IPS-15b (cell line): ENCODE measurements around the gene WDR77.

Source experiments
- H3K27me3 ChIP-seq: one replicate; pipeline ENCODE4 v1.6.1; 2013; ENCODE audit warnings: low read length; ENCODE audit not compliant: control insufficient read depth, insufficient read depth
- H3K36me3 ChIP-seq: one replicate; pipeline ENCODE4 v1.6.1; 2013; ENCODE audit warnings: low read length; ENCODE audit not compliant: control insufficient read depth, insufficient read depth
- H3K4me1 ChIP-seq: one replicate; pipeline ENCODE4 v1.6.1; 2013; ENCODE audit warnings: mild to moderate bottlenecking, low read length; ENCODE audit not compliant: control insufficient read depth, insufficient read depth
- H3K4me3 ChIP-seq: one replicate; pipeline ENCODE4 v1.5.1; 2013; ENCODE audit warnings: low read depth, low read length
- H3K9ac ChIP-seq: one replicate; pipeline ENCODE4 v1.6.1; 2013; ENCODE audit warnings: low read depth, mild to moderate bottlenecking, low read length
- H3K9me3 ChIP-seq: one replicate; pipeline ENCODE4 v1.6.1; 2013; ENCODE audit warnings: mild to moderate bottlenecking, low read length; ENCODE audit not compliant: control insufficient read depth, insufficient read depth

WDR77 gene

DNA sequence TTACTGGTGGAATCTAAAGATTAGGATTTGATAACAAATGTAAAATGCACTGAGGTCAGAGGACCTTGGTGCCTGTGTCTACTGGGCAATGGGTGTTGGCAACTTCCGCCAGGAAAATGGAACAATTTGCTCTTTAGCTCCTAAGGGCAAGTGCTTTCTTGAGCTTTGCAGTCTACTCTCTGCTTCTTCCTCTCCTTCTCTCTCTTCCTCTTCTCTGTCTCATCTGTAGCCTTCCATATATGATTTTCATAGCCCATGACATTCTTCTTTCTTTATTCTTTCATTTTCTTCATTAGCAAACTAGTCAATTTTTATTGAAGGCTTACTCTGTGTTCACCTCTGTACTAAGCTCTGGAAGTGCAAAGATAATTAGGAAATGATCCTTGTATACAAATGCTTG is 57.0 kb downstream of the WDR77 start:
- H3K9me3 ChIP-seq: no peaks in the 10 kb centered on the region
- no peaks in the 10 kb centered on the region for H3K27me3 ChIP-seq
- H3K4me1 ChIP-seq: no peaks in the 10 kb centered on the region
- H3K36me3 ChIP-seq: no peaks in the 10 kb centered on the region
- H3K9ac ChIP-seq: no peak overlapping the region
- H3K4me3 ChIP-seq: no peak overlapping the region
